GM19455 (cell line): ENCODE results near the gene CCDC122.

Experiments
- ATAC-seq: cut with Tn5 transposase; IDR thresholded peaks from one replicate; pipeline ENCODE4 v1.9.1; 2021; ENCODE audit not compliant: unreplicated experiment

Gene CCDC122

DNA sequence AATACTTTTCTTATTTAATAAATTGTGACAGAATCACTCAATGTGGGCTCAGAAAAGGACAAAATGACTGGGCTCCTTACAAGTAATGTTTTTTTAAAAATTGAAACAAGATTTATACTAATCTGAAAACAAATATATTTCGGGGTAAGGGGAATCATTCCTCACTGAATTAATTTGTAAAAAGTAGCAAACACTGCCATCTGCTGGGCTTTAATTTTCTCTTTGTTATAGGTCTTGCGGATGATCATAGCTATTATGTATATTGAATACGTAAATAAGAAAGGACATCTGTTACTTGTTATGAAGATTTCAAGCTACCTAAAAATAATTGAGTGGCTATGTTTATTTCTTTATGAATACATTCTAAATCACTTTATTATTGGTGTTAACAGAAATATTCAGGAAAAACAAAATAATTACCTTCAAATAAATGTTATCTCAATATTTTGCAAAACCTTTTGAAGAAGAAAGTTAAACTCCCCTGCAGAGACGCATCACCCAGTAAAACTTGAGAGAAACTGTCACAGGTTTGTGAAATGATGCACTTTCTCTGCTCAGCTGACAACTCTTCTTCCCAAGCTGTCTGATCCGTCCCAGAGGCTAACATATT lies 75.0 kb downstream of the CCDC122 start:
- no peak for ATAC-seq

DNA sequence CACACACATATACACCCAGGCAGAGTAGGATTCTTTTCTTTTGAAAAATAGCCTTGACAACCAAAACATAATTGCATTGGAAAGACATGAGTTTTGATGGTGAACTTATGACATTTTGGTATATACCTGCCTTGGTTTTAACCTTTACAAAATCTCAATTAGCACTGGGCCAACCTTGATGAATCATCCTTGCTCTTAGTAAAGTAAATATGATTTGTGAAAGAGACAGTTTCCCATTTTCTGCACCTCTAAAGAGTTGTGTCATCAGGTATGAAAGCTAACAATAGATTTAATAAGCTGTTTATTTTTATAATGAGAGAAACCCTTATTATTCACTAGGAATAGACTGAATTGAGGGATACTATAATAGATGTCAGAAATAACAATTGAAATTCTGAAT lies 77.0 kb downstream of the CCDC122 start:
- no peak for ATAC-seq

DNA sequence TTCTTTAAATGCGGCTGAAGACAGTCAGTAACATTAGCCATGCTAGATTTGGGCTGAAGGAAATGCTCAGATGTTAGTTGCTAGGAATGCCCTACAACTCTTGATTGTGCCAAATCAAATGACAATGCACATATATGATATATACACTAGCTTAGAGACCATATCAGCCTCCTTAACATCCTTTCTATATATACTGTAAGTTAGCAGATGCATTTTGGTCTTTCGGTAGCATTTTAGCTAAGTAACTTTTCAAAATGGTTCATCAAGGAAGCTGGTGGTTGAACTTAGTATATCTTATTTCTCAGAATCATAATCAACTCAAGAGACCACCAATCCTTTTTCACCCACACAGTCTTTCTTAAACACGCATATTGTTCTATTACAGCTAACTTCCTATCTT lies 78.7 kb downstream of the CCDC122 start:
- no peak for ATAC-seq

DNA sequence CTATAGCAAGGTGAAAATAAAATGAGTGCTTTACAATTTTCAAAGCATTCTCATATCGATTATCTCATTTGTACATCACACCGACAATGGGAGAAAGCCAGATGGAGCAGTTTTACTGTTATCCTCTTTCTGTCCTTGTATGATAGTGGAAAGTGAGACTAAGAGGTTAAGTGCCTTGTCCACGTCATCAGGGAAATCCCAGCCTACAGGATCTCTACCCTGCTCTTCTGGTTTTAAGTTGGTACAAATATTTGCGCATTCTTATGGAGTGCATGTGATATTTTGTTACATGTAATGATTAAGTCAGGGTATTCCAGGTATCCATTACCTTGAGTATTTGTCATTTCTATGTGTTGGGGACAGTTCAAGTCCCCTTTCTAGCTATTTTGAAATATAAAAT lies 80.3 kb downstream of the CCDC122 start:
- no peak for ATAC-seq

DNA sequence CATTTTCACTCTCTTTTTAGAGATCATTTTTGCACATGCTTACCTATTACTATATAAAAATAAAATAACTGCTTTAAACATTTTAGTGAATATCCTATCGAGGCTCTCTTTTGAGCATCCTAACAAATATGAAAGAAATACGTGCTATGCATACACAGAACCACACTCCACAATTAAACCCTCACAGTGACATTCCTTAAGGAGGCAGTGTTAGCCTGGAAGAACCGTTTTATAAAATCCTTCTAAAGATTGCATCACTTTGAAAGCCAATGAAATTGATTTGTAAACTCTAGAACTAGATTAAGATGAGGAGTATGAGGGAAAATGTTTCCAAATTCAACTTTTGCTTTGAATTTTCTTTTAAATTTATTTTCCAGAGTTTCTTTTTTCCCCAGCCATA lies 81.7 kb downstream of the CCDC122 start:
- ATAC-seq: no peak

DNA sequence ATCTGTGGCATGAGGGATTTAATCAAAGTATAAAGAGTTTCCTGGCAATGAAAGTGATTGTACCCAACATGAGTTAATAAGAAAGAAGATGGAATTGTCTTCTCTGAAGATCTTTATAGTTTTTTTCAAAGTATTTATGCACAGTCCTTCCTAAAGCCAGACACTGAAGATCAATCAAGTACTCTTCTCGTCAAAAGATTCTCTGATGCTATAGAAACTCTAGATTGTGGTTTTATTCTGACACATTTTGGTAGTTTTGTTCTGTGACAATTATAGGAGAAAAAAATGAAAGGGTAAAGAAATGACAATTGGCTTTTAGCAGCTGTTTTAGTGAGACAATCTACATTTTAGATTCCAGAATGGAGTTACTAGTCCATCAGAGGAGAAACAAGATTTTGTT lies 82.4 kb downstream of the CCDC122 start:
- no peak for ATAC-seq

DNA sequence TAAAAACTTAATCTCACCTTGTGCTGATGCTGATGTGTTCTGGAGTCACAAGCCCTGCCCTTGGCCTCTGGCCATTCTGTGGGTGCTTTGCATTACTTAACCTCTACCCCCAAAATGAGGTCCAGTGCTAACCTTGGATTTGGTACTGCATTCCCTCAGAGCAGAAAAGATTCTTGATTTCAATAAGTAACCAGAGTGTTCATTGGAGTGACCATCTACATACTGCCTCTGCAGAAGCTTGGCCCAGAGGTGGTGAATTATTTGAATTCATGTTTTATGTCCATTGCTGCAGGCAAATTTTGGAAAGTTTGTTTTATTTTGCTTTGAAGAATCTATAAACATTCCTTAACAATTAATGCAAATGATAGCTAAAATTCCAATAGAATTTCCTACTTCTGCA lies 85.1 kb downstream of the CCDC122 start:
- no peak for ATAC-seq

DNA sequence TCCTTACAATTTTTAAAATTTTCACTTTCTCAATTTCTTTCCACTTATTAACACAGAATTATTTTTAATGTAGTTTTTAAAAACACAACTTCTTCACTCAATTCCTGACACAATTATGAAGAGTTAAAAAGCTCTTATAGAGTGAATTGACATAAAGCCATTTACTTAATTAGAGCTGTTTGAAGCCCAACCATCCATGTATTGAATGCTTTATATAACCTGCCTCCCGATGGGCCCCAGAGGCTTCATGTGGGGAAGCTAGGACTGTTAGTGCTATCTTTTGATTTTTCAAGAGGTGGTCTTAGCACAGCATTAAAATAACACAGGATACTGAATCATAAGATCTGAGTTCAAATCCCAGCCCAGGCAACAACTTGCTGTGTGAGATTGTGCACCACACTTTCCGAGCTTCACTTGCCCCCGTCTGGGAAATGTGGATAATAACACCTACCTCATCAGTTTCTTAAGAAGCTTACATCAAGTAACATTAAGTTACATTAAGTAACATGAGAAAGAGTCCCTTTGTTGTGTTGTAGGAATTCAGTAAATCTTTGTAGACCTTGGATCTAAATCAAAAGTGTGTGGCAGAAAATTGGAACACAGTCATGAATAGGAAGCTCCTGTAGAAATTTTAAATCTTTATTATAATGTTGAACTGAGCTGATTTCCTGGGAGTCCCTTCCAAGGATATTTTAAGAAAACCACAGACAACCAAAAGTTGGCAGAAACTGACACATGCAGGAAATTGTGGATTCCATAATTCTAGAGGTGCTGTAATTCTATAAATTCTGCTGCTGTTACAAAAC lies 87.3 kb downstream of the CCDC122 start:
- no peak for ATAC-seq

DNA sequence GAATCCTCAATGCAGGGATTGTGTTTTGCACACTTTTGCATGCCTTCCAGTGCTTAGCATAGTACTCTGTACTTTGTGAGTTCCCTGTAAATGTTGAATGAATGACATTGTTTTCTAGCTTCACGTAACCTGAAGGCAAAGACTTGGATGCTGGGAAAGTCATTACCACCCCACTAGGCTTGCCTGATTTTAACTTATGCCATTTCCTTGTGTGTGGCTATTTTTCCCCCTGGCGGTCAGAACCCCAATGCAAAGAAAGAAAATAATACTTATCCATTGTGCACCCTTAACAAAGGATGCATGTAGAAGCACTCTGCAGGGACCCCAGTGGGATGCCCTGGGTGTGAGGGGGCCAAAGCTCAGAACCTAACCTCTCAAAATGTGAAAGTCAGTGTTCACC lies 91.5 kb downstream of the CCDC122 start:
- ATAC-seq: no peak

DNA sequence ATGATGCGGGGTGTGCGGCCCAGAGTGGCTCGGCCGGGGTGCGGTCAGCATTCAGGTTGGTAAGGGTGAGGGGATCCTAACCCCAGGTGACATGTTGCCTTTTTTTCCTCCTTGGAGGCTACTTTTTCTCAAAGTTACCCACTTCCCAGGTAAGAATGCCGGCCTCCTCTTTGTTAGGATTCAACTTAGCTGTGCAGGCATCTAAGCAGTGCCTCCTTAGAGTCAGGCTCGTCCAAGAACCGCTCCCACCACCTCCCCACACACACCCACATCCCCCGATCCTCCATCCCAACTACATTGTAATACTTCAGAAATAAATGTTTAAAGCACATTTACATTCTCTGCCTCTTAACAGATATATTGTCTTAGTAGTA lies 92.0 kb downstream of the CCDC122 start:
- no peak for ATAC-seq

DNA sequence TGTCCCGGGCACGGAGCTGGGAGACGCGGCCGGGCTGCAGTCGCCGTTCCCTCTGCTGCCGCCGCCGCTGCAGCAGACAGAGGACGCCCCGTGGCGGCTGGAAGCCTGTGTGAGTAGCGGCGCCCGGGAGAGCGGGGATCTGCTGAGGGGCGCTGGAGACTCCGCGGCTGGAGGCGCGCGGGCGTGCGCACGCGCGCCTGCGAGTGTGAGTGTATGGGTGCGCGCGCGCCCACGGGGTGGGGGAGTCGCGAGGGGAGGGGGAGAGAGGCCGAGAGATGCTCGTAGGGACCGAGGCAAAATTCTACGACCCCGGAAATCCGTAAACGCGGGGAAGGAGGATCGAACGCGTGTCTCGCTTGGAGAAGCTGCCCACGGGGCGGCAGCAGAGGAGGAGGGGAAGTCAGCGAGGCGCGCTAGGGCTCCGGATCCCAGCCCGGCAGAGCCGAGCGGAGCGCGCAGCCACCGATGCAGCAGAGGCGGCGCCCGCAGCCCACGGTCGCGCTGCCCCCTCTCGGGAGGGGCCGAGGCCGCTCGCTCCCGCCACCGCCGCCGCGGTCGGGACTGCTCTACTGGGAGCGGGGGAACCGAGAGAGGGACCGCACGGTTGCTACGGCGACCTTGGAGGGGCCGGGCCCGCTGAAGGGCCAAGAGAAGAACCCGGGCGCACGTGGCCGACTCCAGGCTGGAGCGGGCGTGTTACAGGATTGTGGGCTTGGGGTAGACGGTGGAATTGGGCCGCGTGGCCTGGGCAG lies 92.6 kb downstream of the CCDC122 start, which contains the start of gene ENOX1:
Gene ENOX1 (minus strand): TSS at position 207 of the 752 bp plus-strand sequence.
- peak; percentile 50 for ATAC-seq

DNA sequence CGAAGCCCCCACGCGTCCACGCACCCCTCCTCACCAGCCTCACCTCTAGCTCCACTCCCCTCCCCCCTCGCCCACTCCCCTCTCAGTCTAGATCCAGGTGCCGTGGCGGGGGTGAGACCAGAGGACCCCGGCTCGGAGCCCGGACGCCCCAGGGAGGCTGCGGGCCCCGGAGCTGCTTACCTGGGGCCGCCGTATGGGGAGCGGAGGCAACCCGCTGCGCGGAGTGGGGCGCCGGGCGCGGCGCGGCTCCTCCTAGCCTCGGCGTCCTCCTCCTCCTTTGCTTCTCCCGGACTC lies 93.1 kb downstream of the CCDC122 start:
- ATAC-seq: peak; percentile 36
